Panc1 (cell line): ENCODE data around the gene STRADB. TPM values are rescaled to one million over a fixed set of nuclear protein-coding genes. Genes with fewer than 3 reads are reported as not detected.

Experiments used
- ATAC-seq: fragments of 200-7000 bp; cut with Tn5 transposase; 2 replicates; pipeline ENCODE4 v1.9.1; 2020; ENCODE audit warnings: mild to moderate bottlenecking, moderate library complexity
- BruUV-seq: library from RNA; stranded (reverse); fragments of 400-500 nt; replicated peaks from 2 replicates; lab custom pipeline; 2021; lab: Mats Ljungman, UMichigan
- CTCF ChIA-PET: fragments of 300-600 bp; sonication (Branson Sonifier 250); formaldehyde crosslinking; loops from one replicate; lab custom pipeline; 2022; ENCODE audit warnings: antibody characterized with exemption; lab: Charles Lee
- POLR2A ChIA-PET: fragments of 300-600 bp; sonication (Branson Sonifier 250); formaldehyde crosslinking; loops from one replicate; lab custom pipeline; 2022; ENCODE audit warnings: antibody characterized with exemption; lab: Charles Lee
- DNase-seq: peaks from one replicate; pipeline ENCODE4 v3.0.0-alpha.2; 2010; ENCODE audit warnings: low read depth, low spot score
- H3K27ac ChIP-seq: 2 replicates; pipeline ENCODE4 v1.5.1; 2011; ENCODE audit warnings: mild to moderate bottlenecking, low read length, inconsistent platforms
- H3K27me3 ChIP-seq: fragments of 200-500 bp; sonication (Bioruptor generic); 2 replicates; pipeline ENCODE4 v1.6.0; 2014; ENCODE audit warnings: low read length, inconsistent platforms; ENCODE audit not compliant: control insufficient read depth, insufficient read depth
- H3K36me3 ChIP-seq: fragments of 200-500 bp; sonication (Bioruptor generic); 2 replicates; pipeline ENCODE4 v1.5.1; 2014; ENCODE audit warnings: inconsistent platforms, mild to moderate bottlenecking, low read length, moderate library complexity; ENCODE audit not compliant: control insufficient read depth, insufficient read depth
- H3K4me1 ChIP-seq: 2 replicates; pipeline ENCODE4 v1.5.1; 2011; ENCODE audit warnings: inconsistent platforms, mild to moderate bottlenecking, low read length, moderate library complexity; ENCODE audit not compliant: control insufficient read depth, insufficient read depth
- H3K4me3 ChIP-seq, 2 experiments: 2 replicates each; pipeline ENCODE4 v1.5.1; 2011 to 2012; ENCODE audit warnings: low read depth in 2 of 2, low read length in 2 of 2, mild to moderate bottlenecking in 2 of 2, inconsistent platforms in 1 of 2, moderate library complexity in 1 of 2
- H3K9me3 ChIP-seq: fragments of 200-500 bp; sonication (Bioruptor generic); 2 replicates; pipeline ENCODE4 v1.5.1; 2014; ENCODE audit warnings: low read depth, mild to moderate bottlenecking, inconsistent platforms, low read length, moderate library complexity; ENCODE audit not compliant: control insufficient read depth, insufficient read depth
- CTCF ChIP-seq: fragments of 450-650 bp; IDR thresholded peaks from 2 replicates; pipeline ENCODE4 v1.5.1; 2017; ENCODE audit warnings: mild to moderate bottlenecking
- POLR2AphosphoS5 ChIP-seq: IDR thresholded peaks from 2 replicates; pipeline ENCODE4 v1.6.1; 2012; ENCODE audit warnings: mild to moderate bottlenecking, low read depth, low read length, moderate library complexity
- SIN3A ChIP-seq: IDR thresholded peaks from 2 replicates; pipeline ENCODE4 v1.6.1; 2012; ENCODE audit warnings: low read depth, mild to moderate bottlenecking, low read length, moderate library complexity, borderline replicate concordance; ENCODE audit not compliant: insufficient read depth
- TCF7L2 ChIP-seq: IDR thresholded peaks from 2 replicates; pipeline ENCODE4 v1.6.1; 2011; ENCODE audit warnings: mild to moderate bottlenecking, low read depth, low read length, inconsistent platforms
- in situ Hi-C: cut with HindIII; loops from 2 replicates; pipeline ENCODE4 v1.10.0; 2016; ENCODE audit warnings: low sequenced_read_pairs, low pct_unique_long_range_greater_than_20kb
- intact Hi-C: fragments of 100-400 bp; cut with micrococcal nuclease; formaldehyde crosslinking; loops from one replicate; pipeline ENCODE4 v1.10.0; 2022; ENCODE audit not compliant: unreplicated experiment
- total RNA-seq: library from RNA; stranded (reverse); gene quantifications from one replicate; pipeline ENCODE4 v1.2.1, GENCODE V29; 2021; ENCODE audit not compliant: unreplicated experiment
- TF ChIP-seq, protein P1 (sequence below), 2 experiments: IDR thresholded peaks; 2 replicates each; pipeline ENCODE4 v1.6.1; 2011 to 2012; ENCODE audit warnings: low read depth in 2 of 2, control low read depth in 1 of 2, low read length in 1 of 2, mild to moderate bottlenecking in 1 of 2, moderate library complexity in 1 of 2; ENCODE audit not compliant: insufficient read depth in 1 of 2

The STRADB gene
- total RNA-seq, 1 experiment from 2014 or later, result 33.4 TPM

DNA sequence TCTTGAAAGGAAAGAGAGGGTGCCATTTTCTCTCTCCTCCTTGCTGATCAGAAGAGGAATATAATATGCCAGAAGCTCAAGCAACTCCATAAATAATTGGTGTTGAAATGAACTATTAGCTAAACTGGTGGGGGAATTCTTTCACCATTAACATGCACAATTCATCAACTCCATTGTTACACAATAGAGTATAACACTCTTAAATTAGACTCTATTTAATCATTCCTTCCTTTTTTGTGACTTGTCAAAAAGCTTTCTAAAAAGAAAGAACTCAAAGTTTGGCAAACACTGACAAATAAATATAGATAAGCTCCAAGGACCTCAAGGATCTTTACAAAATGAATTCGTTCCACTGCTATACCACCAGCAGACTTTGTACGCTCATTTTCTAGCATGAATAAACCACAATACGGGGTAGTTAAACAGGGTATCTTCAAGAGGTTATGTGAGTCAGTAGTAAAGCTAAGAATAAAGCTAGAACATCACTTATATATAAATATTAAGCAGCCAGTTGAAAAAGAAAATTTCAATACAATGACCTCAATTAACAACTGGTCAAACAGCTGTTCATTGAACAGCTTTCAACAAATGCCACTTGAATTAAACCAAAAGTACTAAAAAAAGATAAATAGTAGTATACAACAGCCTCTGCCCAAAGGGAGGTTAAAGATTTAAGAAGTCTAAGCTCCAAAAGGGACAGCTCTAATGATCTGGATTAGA is 6.6 kb upstream of the STRADB start:
- Histone ChIP-seq H3K4me1 (peaks cover 3% of the 10 kb centered on the region; the same call in 1 of the 2 replicates), H3K9me3 (no peaks in the 10 kb centered on the region), H3K36me3 (no peaks in the 10 kb centered on the region; the same call in 1 of the 2 replicates), H3K27me3 (no peaks in the 10 kb centered on the region), H3K4me3 (no peak overlapping the region), H3K27ac (no peak overlapping the region)
- TF ChIP-seq, protein P1, sequence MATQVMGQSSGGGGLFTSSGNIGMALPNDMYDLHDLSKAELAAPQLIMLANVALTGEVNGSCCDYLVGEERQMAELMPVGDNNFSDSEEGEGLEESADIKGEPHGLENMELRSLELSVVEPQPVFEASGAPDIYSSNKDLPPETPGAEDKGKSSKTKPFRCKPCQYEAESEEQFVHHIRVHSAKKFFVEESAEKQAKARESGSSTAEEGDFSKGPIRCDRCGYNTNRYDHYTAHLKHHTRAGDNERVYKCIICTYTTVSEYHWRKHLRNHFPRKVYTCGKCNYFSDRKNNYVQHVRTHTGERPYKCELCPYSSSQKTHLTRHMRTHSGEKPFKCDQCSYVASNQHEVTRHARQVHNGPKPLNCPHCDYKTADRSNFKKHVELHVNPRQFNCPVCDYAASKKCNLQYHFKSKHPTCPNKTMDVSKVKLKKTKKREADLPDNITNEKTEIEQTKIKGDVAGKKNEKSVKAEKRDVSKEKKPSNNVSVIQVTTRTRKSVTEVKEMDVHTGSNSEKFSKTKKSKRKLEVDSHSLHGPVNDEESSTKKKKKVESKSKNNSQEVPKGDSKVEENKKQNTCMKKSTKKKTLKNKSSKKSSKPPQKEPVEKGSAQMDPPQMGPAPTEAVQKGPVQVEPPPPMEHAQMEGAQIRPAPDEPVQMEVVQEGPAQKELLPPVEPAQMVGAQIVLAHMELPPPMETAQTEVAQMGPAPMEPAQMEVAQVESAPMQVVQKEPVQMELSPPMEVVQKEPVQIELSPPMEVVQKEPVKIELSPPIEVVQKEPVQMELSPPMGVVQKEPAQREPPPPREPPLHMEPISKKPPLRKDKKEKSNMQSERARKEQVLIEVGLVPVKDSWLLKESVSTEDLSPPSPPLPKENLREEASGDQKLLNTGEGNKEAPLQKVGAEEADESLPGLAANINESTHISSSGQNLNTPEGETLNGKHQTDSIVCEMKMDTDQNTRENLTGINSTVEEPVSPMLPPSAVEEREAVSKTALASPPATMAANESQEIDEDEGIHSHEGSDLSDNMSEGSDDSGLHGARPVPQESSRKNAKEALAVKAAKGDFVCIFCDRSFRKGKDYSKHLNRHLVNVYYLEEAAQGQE (IDR thresholded peaks at IDR 0.05; ENCODE audit: insufficient read depth in 1 of 2, low read depth in 2 of 2, low read length in 1 of 2), result no peak
- TF ChIP-seq POLR2AphosphoS5, result no peak
- TF ChIP-seq TCF7L2, result no peak
- TF ChIP-seq CTCF, result no peak
- no peak for TF ChIP-seq SIN3A
- BruUV-seq, result no TSS peak
- intact Hi-C loops, result no loop called here
- POLR2A ChIA-PET, result no interaction called here
- CTCF ChIA-PET, result interaction anchor here (0.6 to 0.7 kb wide), 2 partner anchors 1277 to 1383 kb away, joined by 6 to 7 read pairs; no protein-coding TSS in a partner anchor
- DNase-seq (no peak), ATAC-seq (no peak)
- in situ Hi-C loops, result no loop called here

GRCh38 chr2:201447086-201447485 is 4.5 kb upstream of the STRADB start:
- no peak for DNase-seq
- no peak for ATAC-seq
- intact Hi-C loops, result no loop called here
- no peak overlapping the region; the same call in 1 of the 2 replicates for H3K27ac ChIP-seq
- H3K9me3 ChIP-seq, result no peaks in the 10 kb centered on the region
- no peaks in the 10 kb centered on the region; the same call in 1 of the 2 replicates for H3K36me3 ChIP-seq
- H3K27me3 ChIP-seq, result no peaks in the 10 kb centered on the region
- TSS peak; percentile 18 for BruUV-seq
- in situ Hi-C loops, result no loop called here
- ChIA-PET POLR2A (no interaction called here), CTCF (no interaction called here)
- TF ChIP-seq SIN3A (no peak), TCF7L2 (no peak), POLR2AphosphoS5 (no peak), CTCF (no peak)
- TF ChIP-seq, protein P1 (IDR thresholded peaks at IDR 0.05; ENCODE audit: insufficient read depth in 1 of 2, low read depth in 2 of 2, low read length in 1 of 2), result no peak
- H3K4me1 ChIP-seq, result peaks cover 6% of the 10 kb centered on the region; the same call in 1 of the 2 replicates
- H3K4me3 ChIP-seq, result no peak overlapping the region
